SH-SY5Y (cell line): ENCODE data around the gene MINK1.

Experiments
- GATA2 ChIP-seq: IDR thresholded peaks from 2 replicates; pipeline ENCODE4 v1.6.1; 2011; ENCODE audit warnings: mild to moderate bottlenecking, low read depth, low read length
- GATA3 ChIP-seq: IDR thresholded peaks from 2 replicates; pipeline ENCODE4 v1.6.1; 2011; ENCODE audit warnings: low read depth, mild to moderate bottlenecking, low read length, moderate library complexity

GRCh38 chr17:4903051-4903818 is 70.1 kb downstream of the MINK1 start, which contains the start of gene CHRNE:
- TF ChIP-seq GATA2 (no peak), GATA3 (no peak)
